Thoracic aorta (tissue), 2 donors: ENCODE data around the gene DYNLT2B. TPM values are rescaled to one million over a fixed set of nuclear protein-coding genes. Genes with fewer than 3 reads are reported as not detected.

Experiments used
- ATAC-seq: fragments of 150-250 bp; one replicate; pipeline ENCODE4 v1.8.0; 2017; ENCODE audit warnings: low read depth; ENCODE audit not compliant: insufficient number of reproducible peaks, low FRiP score
- DNase-seq: peaks from one replicate; pipeline ENCODE4 v3.0.0-alpha.2; 2020; ENCODE audit warnings: low spot score
- H3K27ac ChIP-seq, 2 donors: fragments of 200-600 bp; sonication (generic); 1 replicate in 1 of 2; 2 replicates in 1 of 2; pipeline ENCODE4 v1.5.1; 2016; ENCODE audit warnings: mild to moderate bottlenecking in 2 of 2, moderate library complexity in 2 of 2
- H3K27me3 ChIP-seq: fragments of 200-600 bp; sonication (generic); replicated peaks from 2 replicates; pipeline ENCODE4 v1.6.0; 2016; ENCODE audit warnings: mild to moderate bottlenecking; ENCODE audit not compliant: insufficient read depth
- H3K36me3 ChIP-seq: fragments of 200-600 bp; sonication (generic); one replicate; pipeline ENCODE4 v1.5.1; 2016
- H3K4me1 ChIP-seq, 2 donors: fragments of 200-600 bp; sonication (generic); 1 replicate in 1 of 2; 2 replicates in 1 of 2; pipeline versions ENCODE4 v1.5.1 to v1.6.0; 2016; ENCODE audit warnings: low read depth in 2 of 2, mild to moderate bottlenecking in 1 of 2; ENCODE audit not compliant: control insufficient read depth in 1 of 2
- H3K4me3 ChIP-seq: fragments of 200-600 bp; sonication (generic); 2 replicates; pipeline ENCODE4 v1.5.1; 2016; ENCODE audit warnings: mild to moderate bottlenecking
- H3K9me3 ChIP-seq: fragments of 200-600 bp; sonication (generic); 2 replicates; pipeline ENCODE4 v1.5.1; 2016
- CTCF ChIP-seq: fragments of 200-600 bp; sonication (generic); IDR thresholded peaks from one replicate; pipeline ENCODE4 v1.5.1; 2019; ENCODE audit warnings: antibody characterized with exemption
- total RNA-seq, 2 donors: library from RNA; depleted of rRNA; stranded (reverse); fragments of >200 nt; gene quantifications; one replicate each; pipeline versions ENCODE4 v1.1.0 to v1.2.3, GENCODE V29; 2016

Gene DYNLT2B
- total RNA-seq, 2 donors from 2014 or later, result 4.0 TPM; not detected in 1

GRCh38 chr3:196241704-196242103 is 76.3 kb downstream of the DYNLT2B start:
- H3K27me3 ChIP-seq, result no peaks in the 10 kb centered on the region
- H3K27ac ChIP-seq, result no peak overlapping the region
- no peak overlapping the region for H3K4me3 ChIP-seq
- no peaks in the 10 kb centered on the region for H3K9me3 ChIP-seq
- DNase-seq, result no peak
- H3K4me1 ChIP-seq, result no peaks in the 10 kb centered on the region
- no peak for TF ChIP-seq CTCF
- ATAC-seq, result no peak
- H3K36me3 ChIP-seq, result peaks cover 44% of the 10 kb centered on the region

Other genes starting within 250 kb of the DYNLT2B start
- gene TFRC, start 236.2 kb downstream of the DYNLT2B start, total RNA-seq, result 100 to 1,000 TPM; 127 to 164 TPM
- under 1 TPM in 1 of 2 donors, not detected in 1; 0.42 TPM for gene ZDHHC19, start 106.8 kb downstream of the DYNLT2B start, total RNA-seq
- gene SLC51A, start 101.7 kb downstream of the DYNLT2B start, total RNA-seq, result not detected
- 100 to 1,000 TPM in 1 of 2 donors, 10 to 100 TPM in 1; 64.7 to 102 TPM for gene PCYT1A, start 30.5 kb downstream of the DYNLT2B start, total RNA-seq
- gene TM4SF19, start 20.1 kb upstream of the DYNLT2B start, total RNA-seq, result not detected
- 10 to 100 TPM; 21.1 to 22.2 TPM for gene UBXN7, start 114.2 kb upstream of the DYNLT2B start, total RNA-seq
- 10 to 100 TPM; 24.0 to 30.8 TPM for gene RNF168, start 185.5 kb upstream of the DYNLT2B start, total RNA-seq
- not detected for gene SMCO1, start 197.1 kb upstream of the DYNLT2B start, total RNA-seq